NCI-H1694 (cell line): ENCODE data around the gene SLC30A2.
"Not testable (repeated sequence)": the region's sequence is repeated elsewhere in the genome, so short reads cannot be mapped to it uniquely, and the experiment has no call there.

Source experiments
- DNase-seq: peaks from one replicate; lab custom pipeline; 2025; lab: John Stamatoyannopoulos, UW

SLC30A2 gene

GRCh38 chr1:26045722-26046245, at the start of gene SLC30A2:
TSS of gene SLC30A2 (minus strand) at chr1:26046118. CDS start at chr1:26045896, 222 bp downstream.
- DNase-seq = no peak

GRCh38 chr1:26094677-26095383, 48.9 kb upstream of the SLC30A2 start:
- DNase-seq = no peak

GRCh38 chr1:26094076-26094669, 48.3 kb upstream of the SLC30A2 start:
- no peak for DNase-seq

DNA sequence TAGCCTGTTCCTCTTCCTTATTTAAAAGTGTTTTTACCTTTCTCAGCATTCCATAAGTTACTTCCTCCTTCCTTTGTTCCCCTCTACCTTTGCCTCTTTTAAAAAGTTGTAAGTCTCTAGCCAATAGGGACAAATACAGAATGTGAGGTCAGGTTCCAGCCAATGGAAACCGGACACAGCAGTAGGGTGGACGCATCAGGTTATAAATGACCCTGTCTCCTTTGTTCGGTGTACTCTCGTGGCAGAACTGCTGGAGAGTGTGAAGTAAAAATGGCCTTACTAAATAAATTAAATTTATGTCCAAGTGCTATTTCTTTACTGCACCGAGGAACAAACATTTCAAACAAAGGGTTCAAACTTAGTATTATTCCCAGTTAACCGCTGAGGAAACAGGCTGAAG, 47.7 kb upstream of the SLC30A2 start:
- not testable (repeated sequence) for DNase-seq

- no peak for DNase-seq
Observed at GRCh38 chr1:26092422-26092821, 46.5 kb upstream of the SLC30A2 start.

GRCh38 chr1:26090893-26091292, 45.0 kb upstream of the SLC30A2 start:
- no peak for DNase-seq

DNA sequence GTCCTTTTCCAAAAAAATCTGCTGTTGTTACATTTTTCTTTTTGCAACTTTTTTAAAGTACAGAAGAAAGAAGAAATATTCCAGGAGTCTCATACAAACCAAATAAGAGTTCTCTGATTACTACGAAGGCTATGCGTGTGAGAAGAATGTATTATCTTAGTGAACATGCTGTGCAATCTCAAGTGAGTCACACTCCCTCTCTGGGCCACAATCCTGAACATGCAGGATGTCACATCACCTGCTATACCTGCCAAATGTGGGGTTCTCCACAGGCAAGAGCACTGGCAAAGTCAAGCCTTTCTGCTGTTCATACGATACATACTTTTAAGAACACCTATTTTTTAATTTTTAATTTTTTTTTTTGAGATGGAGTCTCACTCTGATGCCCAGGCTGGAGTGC, 43.2 kb upstream of the SLC30A2 start:
- DNase-seq = no peak

DNA sequence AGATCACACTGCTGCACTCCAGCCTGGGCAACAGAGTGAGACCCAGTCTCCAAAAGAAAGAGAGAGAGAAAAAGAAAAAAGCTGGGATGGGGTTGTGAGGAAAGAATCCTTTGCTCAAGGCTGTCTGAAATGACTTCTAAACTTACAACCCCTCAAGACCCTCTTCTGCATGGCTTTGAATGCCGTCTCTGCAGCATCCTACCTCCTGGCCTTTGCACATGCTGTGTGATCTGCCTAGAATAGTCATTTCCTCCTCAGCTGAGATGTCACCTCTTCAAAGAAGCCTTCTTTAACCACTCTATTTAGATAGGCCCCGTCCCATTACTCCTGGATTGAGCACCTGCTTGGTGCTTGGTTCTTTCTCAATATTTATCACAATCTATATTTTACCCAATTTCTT, 38.9 kb upstream of the SLC30A2 start:
- DNase-seq = no peak

- no peak for DNase-seq
Observed at GRCh38 chr1:26084091-26084561, 38.2 kb upstream of the SLC30A2 start.

DNA sequence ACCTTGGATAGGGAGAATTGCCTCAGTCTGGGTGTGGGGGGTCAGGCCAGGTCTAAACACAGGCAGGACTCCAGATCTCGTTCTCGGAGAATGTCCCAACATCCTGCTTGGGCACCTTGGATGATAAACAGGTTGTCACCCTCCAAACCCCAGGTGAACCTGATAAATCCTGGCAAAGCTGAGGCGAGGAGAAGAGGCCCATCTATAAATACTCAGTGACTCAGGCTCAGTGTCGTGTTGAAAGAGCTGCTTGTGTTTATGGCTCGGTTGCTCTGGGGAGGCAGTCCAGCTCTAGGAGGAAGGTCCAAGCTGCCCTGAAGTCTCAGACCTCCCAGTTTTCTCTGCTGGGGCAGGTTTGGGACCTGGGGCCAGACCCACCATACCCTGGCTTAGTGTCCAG, 37.3 kb upstream of the SLC30A2 start:
- no peak for DNase-seq

- DNase-seq = no peak
Observed at GRCh38 chr1:26082020-26082350, 36.1 kb upstream of the SLC30A2 start.

DNA sequence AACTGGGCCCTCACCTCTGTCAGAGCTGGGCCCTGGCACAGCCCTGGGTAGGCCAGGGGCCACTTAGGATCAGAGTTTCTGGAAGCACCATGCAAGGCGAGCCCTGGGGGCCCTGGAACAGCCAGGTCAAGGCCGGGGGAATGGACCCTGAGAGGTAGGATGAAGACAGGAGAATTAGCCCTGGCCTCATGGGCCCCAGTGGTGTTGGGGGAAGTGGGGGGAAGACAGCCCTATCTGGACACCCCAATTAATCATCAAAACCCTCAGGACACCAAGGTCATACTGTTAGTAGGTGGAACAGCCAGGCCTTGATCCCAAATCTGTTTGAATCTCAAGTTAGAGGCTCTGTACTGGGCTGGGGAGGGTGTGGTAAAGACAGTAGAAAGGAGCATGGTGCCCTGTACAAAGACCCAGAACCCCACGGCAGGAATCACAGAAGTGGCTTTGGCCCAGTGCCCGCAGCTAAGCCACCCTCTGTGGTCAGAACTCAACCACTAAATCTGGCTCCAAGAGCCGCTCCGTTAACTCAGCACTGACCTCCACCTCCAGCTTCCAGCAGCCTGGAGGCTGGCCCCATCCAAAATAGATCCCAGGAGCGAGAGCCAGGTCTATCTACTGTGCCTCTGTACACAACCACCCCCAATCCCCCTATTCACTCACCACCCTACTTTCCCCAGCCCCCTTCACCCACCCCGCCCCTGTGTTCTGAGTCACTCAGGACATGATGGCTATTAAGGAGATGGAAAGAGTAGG, 35.5 kb upstream of the SLC30A2 start:
- DNase-seq = no peak

DNA sequence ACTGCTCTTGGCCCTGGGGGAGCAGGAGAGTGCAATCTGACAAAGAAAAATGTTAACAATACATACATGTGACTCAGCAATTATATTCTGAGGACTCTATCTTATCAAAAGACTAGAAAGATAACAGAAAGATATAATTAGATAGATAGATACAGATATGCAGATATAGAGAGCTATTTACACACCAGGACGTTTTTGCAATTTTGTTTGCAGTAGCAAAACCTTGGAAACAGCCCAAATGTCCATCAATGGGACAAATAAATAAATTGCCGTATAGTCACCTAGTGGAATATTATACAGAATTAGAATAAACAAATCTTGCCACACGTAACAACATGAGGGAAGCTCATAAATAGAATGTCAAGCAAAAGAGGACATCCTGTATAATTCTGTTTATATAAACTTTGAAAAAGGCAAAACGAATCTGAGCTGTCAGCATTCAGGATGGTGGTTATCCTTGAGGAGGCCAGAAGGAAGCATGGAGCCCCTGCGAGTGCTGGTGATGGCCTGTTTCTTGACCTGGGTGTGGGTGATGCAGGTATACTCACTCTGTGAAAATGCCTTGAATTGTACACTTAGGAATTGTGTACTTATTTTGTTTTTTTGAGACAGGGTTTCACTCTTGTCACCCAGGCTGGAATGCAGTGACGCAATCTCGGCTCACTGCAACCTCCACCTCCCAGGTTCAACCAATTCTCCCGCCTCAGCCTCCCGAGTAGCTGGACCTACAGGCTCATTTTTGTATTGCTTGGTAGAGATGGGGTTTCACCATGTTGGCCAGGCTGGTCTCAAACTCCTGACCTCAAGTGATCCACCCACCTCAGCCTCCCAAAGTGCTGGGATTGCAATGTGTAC, 34.3 kb upstream of the SLC30A2 start:
- DNase-seq = no peak

DNA sequence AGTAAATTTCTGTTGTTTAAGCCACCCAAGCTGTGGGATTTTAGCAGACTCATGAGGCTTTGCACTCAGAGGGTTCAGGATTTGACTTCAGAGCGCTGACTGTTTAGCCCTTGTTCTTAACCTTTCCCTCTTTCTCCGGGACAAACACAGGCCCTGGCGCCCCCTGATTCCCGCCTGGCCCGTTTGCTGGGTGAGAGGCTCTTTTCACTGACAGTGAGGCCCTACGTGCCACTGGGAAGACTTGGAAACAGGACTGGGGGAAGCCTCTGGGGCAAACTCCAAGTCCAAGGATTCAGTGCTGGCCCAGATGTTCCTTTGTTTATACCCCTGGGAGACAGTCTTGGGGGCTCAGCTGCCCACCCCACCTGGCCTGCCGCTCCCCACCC, 33.3 kb upstream of the SLC30A2 start:
- no peak for DNase-seq

DNA sequence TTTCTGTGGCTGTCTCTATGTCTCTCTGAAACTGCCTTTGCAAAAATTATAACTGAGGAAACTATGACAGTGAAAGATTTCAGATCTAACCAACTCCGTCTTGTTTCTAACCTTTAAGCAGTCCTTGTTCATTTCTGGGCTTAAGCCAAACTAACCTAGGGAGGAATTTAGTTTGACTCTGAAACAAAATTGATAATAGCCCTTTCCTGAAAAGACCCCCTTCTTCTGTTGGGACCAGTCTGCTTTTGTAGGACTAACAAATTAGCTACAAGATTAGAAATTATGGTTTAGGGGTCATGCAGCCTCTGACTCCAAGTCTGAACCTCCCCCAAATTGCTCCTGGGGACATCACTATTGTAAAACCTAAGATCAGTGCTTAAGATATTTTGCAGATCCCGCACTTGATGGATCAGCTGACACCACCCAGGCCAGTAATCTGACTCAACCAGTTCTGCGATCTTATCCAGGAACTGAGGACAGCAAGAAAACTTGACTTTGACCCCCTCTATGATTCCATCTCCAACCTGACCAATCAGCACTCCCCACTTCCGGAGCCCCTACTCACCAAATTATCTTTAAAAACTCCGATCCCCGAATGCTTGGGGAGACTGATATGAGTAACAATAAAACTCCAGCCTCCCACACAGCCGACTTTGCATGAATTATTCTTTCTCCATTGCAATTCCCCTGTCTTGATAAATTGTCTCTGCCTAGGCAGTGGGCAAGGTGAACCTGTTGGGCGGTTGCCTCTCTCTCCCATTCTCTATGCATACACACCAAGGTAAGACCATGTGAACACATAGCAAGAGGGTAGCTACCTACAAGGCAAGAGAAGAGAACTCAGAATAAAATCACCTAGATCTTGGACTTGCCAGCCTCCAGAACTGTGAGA, 32.6 kb upstream of the SLC30A2 start:
- no peak for DNase-seq

DNA sequence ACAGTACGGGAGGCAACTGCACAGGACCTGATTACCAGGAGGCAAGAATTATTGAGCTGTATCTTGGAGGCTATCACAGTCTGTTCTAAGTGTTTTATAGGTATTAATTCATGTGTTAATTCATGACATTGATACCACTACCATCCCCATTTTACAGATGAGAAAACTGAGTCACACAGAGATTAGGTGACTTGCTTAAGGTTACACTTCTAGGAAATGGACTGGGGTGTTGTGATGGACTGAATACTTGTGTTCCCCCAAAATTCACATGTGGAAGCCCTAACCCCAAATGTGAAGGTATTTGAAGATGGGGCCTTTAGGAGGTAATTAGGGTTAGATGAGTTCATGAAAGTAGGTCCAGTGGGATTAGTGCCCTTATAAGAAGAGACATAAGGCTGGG, 31.6 kb upstream of the SLC30A2 start:
- DNase-seq = no peak

DNA sequence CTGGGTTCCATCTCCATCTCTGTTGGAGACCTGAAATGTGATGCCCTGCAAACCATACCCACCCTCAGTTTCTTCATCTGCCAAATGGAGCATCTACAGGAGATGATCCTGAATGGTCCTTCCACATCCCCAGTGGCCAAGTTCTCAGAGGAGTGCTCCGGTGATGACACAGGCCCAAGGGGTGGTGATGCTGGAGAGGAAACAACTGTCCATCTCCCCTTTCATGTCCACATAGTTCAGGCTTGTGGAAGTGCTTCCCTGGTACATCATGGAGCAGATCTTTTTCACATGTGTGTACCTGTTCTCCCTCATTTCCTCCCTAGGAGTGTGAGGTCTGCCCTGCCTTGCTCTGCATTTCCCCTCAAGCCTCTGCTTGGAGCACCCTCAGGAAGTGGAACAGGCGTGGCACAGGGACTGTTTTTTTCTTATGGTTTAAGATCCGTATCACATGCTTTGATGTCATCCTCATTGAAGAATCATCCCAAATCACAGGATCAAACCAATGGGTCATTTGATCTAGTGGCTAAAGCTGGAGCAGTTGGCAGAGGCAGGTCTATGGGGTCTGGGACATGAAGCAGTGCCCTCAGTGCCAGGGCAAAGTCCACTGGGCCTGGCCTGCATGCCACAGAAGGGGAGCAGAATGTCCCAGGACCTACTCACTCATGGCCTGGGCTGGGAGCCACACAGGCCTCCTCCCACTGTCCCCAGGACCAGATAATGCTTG, 29.7 kb upstream of the SLC30A2 start:
- no peak for DNase-seq

DNA sequence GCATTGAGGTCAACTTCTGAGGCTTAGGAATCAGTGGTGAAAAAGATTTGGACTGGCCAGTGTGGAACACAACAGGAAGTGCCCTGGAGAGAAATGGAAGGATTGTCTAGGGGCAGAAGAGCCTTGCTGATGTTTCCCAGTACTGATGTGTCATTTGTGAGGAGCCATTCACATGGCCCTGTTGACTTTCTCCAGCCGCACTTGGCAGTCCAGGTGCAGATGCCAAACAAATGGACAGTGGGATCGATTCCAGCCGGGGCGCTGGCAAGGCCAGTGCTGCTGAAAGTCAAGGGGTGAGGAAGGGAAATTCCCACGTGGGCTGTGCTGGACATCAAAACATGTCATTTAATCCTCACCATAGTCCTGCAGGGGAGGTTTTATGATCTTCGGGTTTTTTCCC, 26.4 kb upstream of the SLC30A2 start:
- no peak for DNase-seq

DNA sequence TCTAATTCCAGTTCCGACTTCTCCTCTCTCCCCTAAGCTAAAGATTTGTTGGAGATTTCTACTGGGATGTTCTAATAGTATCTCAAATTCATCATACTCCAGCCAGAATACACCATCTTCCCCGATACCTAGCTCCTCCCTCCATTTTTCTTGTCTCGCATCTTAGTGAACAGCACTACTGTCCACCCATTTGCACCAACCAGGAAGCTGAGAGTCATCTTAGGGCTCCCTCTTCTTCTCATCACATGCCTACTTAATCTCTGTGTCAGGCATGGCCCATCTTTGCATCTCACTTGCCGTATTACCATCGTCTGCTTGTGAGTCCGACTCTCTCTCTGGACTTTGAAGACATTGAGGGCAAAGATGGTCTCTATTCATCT, 25.0 kb upstream of the SLC30A2 start:
- DNase-seq = no peak

DNA sequence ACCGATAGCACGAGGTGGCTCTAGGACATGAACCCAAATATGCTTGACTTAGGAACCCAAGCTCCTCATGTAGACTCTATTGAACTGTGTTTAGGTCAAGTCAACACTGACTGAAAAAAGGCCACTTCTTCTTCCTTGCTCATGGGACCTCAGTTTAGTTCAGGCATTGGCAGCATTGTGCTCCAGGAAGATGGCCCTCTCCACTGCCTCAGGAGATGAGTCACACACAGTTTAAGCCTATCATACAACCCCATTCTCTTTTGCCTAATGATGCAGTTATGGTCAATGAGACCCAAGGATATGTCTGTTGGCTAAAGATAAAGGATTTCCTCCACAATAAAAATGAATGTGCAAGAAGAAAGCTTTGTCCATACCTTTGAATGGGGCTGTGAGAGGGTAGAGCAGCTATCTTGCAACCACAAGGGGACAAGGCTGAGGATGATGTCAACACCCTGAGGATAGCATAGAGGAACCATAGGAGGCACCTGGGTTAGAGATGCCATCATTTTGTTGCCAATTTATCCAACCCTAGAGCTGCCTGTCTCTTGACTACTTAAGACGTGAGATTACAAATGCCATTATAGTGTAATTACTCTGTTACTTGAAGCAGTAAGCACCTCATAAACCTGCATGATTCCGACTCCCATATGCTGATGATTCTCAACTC, 24.5 kb upstream of the SLC30A2 start:
- DNase-seq = no peak
